Endodermal cell (in vitro differentiated cells): ENCODE results near the gene RBCK1. TPM values are rescaled to one million over a fixed set of nuclear protein-coding genes. Genes with fewer than 3 reads are reported as not detected.

Experiments used
- DNase-seq: peaks from one replicate; pipeline ENCODE4 v3.0.0-alpha.2; 2017
- H3K27ac ChIP-seq: 2 replicates; pipeline ENCODE4 v1.5.1; 2013; ENCODE audit warnings: mild to moderate bottlenecking, low read depth, low read length, moderate library complexity
- H3K27me3 ChIP-seq: 2 replicates; pipeline ENCODE4 v1.6.1; 2013; ENCODE audit warnings: mild to moderate bottlenecking, low read length, moderate library complexity; ENCODE audit not compliant: insufficient read depth, control insufficient read depth, poor library complexity, severe bottlenecking
- H3K36me3 ChIP-seq: 2 replicates; pipeline ENCODE4 v1.7.0; 2013; ENCODE audit warnings: mild to moderate bottlenecking, low read length, moderate library complexity; ENCODE audit not compliant: control insufficient read depth, insufficient read depth
- H3K4me1 ChIP-seq: one replicate; pipeline ENCODE4 v1.7.0; 2013; ENCODE audit warnings: low read length; ENCODE audit not compliant: control insufficient read depth, insufficient read depth
- H3K4me3 ChIP-seq: 2 replicates; pipeline ENCODE4 v1.5.1; 2013; ENCODE audit warnings: mild to moderate bottlenecking, low read length, moderate library complexity
- H3K9ac ChIP-seq: 2 replicates; pipeline ENCODE4 v1.6.1; 2013; ENCODE audit warnings: mild to moderate bottlenecking, low read length, moderate library complexity; ENCODE audit not compliant: poor library complexity, severe bottlenecking; ENCODE audit errors: extremely low read depth
- H3K9me3 ChIP-seq: 2 replicates; pipeline ENCODE4 v1.6.1; 2013; ENCODE audit warnings: mild to moderate bottlenecking, low read length, moderate library complexity; ENCODE audit not compliant: control insufficient read depth
- H3K27ac Mint-ChIP-seq: 2 replicates; pipeline ENCODE4 v1.8.0; 2020; ENCODE audit warnings: mixed read lengths
- H3K27me3 Mint-ChIP-seq: 2 replicates; pipeline ENCODE4 v1.8.0; 2021; ENCODE audit warnings: mild to moderate bottlenecking, mixed read lengths; ENCODE audit not compliant: insufficient read depth
- H3K36me3 Mint-ChIP-seq: 2 replicates; pipeline ENCODE4 v1.8.0; 2020; ENCODE audit warnings: low read depth, mixed read lengths
- H3K4me1 Mint-ChIP-seq: 2 replicates; pipeline ENCODE4 v1.8.0; 2020; ENCODE audit warnings: mixed read lengths
- H3K4me3 Mint-ChIP-seq: 2 replicates; pipeline ENCODE4 v1.8.0; 2020; ENCODE audit warnings: mild to moderate bottlenecking, moderate library complexity, mixed read lengths
- H3K9me3 Mint-ChIP-seq: 2 replicates; pipeline ENCODE4 v1.8.0; 2020; ENCODE audit warnings: mild to moderate bottlenecking, mixed read lengths
- CTCF ChIP-seq: fragments of 200-600 bp; sonication (generic); conservative IDR thresholded peaks from 2 replicates; pipeline ENCODE4 v1.5.0; 2021; ENCODE audit warnings: antibody characterized with exemption, mild to moderate bottlenecking
- WGBS, 2 experiments: methylation state at CpG; one replicate each; pipeline versions ENCODE4 v1.1.5 to v1.1.7; 2013; ENCODE audit warnings: missing lambda C conversion rate in 2 of 2, mixed read lengths in 1 of 2; ENCODE audit not compliant: insufficient coverage in 1 of 2, insufficient read length in 1 of 2; 5-methylcytosine and 5-hydroxymethylcytosine counted together
- total RNA-seq, 2 donors: library from RNA; stranded (reverse); fragmentation: NEBNext Ultra II Directional in 1 of 2; extraction: Animal tissue kit (Norgen Biotek cat#: 25700) in 1 of 2; gene quantifications; 2 replicates in 1 of 2; 3 replicates in 1 of 2; pipeline ENCODE4 v1.2.1, GENCODE V29; 2021

The RBCK1 gene
- total RNA-seq, 2 donors from 2014 or later = 61.7 to 63.7 TPM

GRCh38 chr20:432208-432607, 24.1 kb downstream of the RBCK1 start:
- H3K27ac ChIP-seq = no peak overlapping the region
- no peak overlapping the region for H3K4me3 Mint-ChIP-seq
- H3K4me1 Mint-ChIP-seq = peaks cover 8% of the 10 kb centered on the region
- TF ChIP-seq CTCF = no peak
- no peak overlapping the region for H3K4me3 ChIP-seq
- peaks cover 51% of the 10 kb centered on the region for H3K36me3 Mint-ChIP-seq
- no peak overlapping the region for H3K27ac Mint-ChIP-seq
- DNase-seq = no peak
- peaks cover 30% of the 10 kb centered on the region for H3K36me3 ChIP-seq
- H3K9me3 Mint-ChIP-seq = no peaks in the 10 kb centered on the region
- no peaks in the 10 kb centered on the region for H3K4me1 ChIP-seq
- H3K27me3 Mint-ChIP-seq = no peaks in the 10 kb centered on the region
- no peak overlapping the region for H3K9ac ChIP-seq
- WGBS, 2 experiments = 80 to 96% methylated on average over 1 to 13 of the region's 13 CpGs
- no peaks in the 10 kb centered on the region for H3K9me3 ChIP-seq
- H3K27me3 ChIP-seq = no peaks in the 10 kb centered on the region

DNA sequence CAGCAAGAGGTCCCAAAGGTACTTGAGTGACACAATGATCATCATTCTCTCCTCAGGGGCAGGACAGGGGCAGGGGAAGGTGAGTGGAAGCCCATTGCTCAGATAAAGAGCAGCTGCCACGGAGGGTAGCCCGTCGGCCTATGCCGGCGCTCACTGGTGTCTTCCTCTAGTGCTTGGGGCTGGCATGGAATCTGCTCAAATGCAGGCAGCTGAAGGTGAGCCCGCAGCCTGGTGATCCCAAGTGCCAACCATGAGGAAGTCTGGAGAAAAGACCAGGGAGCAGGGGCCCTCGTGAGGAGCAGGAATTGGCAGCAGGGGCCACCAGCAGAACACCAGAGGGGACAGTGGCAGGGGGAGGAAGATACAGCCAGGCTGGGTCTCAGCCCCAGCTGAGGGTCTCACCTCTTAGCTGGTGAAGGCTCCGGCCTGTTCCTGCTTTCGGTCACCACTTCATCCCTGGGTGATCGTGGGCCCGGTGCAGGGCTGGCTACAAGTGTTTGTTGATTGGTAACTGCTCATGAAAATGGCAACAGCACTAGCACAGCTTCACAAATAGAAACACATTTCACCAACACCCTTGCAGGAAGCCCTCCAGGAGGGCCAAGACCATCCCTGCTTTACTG, 24.7 kb downstream of the RBCK1 start:
- Histone ChIP-seq H3K27me3 (no peaks in the 10 kb centered on the region), H3K9me3 (no peaks in the 10 kb centered on the region), H3K4me1 (no peaks in the 10 kb centered on the region), H3K36me3 (peaks cover 31% of the 10 kb centered on the region), H3K9ac (no peak overlapping the region), H3K4me3 (no peak overlapping the region), H3K27ac (no peak overlapping the region)
- Mint-ChIP-seq H3K9me3 (no peaks in the 10 kb centered on the region), H3K36me3 (peaks cover 50% of the 10 kb centered on the region), H3K27ac (no peak overlapping the region), H3K4me3 (no peak overlapping the region), H3K27me3 (no peaks in the 10 kb centered on the region), H3K4me1 (peaks cover 8% of the 10 kb centered on the region)
- no peak for DNase-seq
- no peak for TF ChIP-seq CTCF
- 95 to 100% methylated on average over 4 to 11 of the region's 11 CpGs for WGBS, 2 experiments

- Mint-ChIP-seq H3K27me3 (no peaks in the 10 kb centered on the region), H3K9me3 (no peaks in the 10 kb centered on the region), H3K4me1 (peaks cover 8% of the 10 kb centered on the region), H3K27ac (no peak overlapping the region), H3K36me3 (peaks cover 51% of the 10 kb centered on the region), H3K4me3 (no peak overlapping the region)
- H3K9me3 ChIP-seq = no peaks in the 10 kb centered on the region
- H3K27me3 ChIP-seq = no peaks in the 10 kb centered on the region
- H3K27ac ChIP-seq = no peak overlapping the region
- WGBS, 2 experiments = 90 to 94% methylated on average over 9 to 12 of the region's 12 CpGs
- DNase-seq = no peak
- H3K4me1 ChIP-seq = no peaks in the 10 kb centered on the region
- peaks cover 37% of the 10 kb centered on the region for H3K36me3 ChIP-seq
- H3K9ac ChIP-seq = no peak overlapping the region
- H3K4me3 ChIP-seq = no peak overlapping the region
- TF ChIP-seq CTCF = no peak
These were observed 25.3 kb downstream of the RBCK1 start for GRCh38 chr20:433300-433975.
